ENCODE results near the gene CPNE5.

Gene CPNE5

DNA sequence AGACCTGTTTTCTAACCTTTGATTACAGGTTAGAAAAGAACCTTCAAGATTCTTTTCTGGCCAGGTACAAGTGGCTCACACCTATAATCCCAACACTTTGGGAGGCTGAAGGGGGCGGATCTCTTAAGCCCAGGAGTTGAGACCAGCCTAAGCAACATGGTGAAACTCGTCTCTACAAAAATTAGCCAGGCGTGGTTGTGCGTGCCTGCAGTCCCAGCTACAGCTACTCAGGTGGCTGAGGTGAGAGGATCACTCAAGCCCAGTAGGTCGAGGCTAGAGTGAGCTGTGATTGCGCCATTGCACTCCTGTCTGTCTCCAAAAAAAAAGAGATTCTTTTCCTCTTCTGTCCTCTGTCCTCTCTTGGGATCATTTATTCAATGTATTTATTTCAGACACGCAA, 20.9 kb upstream of the CPNE5 start:
- in situ Hi-C loops (cut with HindIII; ENCODE audit: low pct_ligation_motif_present, low sequenced_read_pairs) = no loop called here
- peaks cover 11% of the 10 kb centered on the region for H3K36me3 ChIP-seq (replicated peaks)
- no peaks in the 10 kb centered on the region for H3K27me3 ChIP-seq (replicated peaks)

GRCh38 chr6:36858407-36858981, 19.2 kb upstream of the CPNE5 start:
- no peak for TF ChIP-seq CTCF (IDR thresholded peaks at IDR 0.05; ENCODE audit: low read depth, low read length, missing control alignments)
- Histone ChIP-seq H3K27me3 (replicated peaks) (no peaks in the 10 kb centered on the region), H3K4me3 (ENCODE audit: low read depth, low read length) (no peak overlapping the region), H3K36me3 (replicated peaks) (peaks cover 9% of the 10 kb centered on the region), H3K27ac (no peak overlapping the region)
- no peak for DNase-seq
- in situ Hi-C loops (cut with HindIII; ENCODE audit: low pct_ligation_motif_present, low sequenced_read_pairs) = no loop called here

More for the DNA sequence above, 20.9 kb upstream of the CPNE5 start:
- Histone ChIP-seq H3K4me3 (ENCODE audit: low read depth, low read length) (no peak overlapping the region), H3K27ac (no peak overlapping the region)
- no peak for TF ChIP-seq CTCF (IDR thresholded peaks at IDR 0.05; ENCODE audit: low read depth, low read length, missing control alignments)
- no peak for DNase-seq

DNA sequence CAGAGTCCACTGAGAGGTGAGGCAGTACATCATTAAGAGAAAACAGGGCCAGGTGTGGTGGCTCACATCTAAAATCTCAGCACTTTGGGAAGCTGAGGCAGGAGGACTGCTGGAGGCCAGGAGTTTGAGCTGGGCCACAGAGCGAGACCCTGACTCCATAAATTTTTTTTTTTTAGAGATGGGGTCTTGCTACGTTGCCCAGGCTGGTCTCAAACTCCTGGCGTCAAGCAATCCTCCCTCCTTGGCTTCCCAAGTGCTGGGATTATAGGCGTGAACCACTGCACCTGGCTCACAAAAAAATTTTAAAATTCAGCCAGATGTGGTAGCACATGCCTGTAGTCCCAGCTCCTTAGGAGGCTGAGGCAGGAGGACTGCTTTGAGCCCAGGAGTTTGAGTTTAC, 18.1 kb upstream of the CPNE5 start:
- no peak for DNase-seq
- no peaks in the 10 kb centered on the region for H3K27me3 ChIP-seq (replicated peaks)
- in situ Hi-C loops (cut with HindIII; ENCODE audit: low pct_ligation_motif_present, low sequenced_read_pairs) = no loop called here
- no peak overlapping the region for H3K4me3 ChIP-seq (ENCODE audit: low read depth, low read length)
- H3K36me3 ChIP-seq (replicated peaks) = peaks cover 4% of the 10 kb centered on the region
- no peak overlapping the region for H3K27ac ChIP-seq
- no peak for TF ChIP-seq CTCF (IDR thresholded peaks at IDR 0.05; ENCODE audit: low read depth, low read length, missing control alignments)

GRCh38 chr6:36856277-36856676, 17.0 kb upstream of the CPNE5 start:
- in situ Hi-C loops (cut with HindIII; ENCODE audit: low pct_ligation_motif_present, low sequenced_read_pairs) = no loop called here
- H3K27me3 ChIP-seq (replicated peaks) = no peaks in the 10 kb centered on the region
- no peak overlapping the region for H3K4me3 ChIP-seq (ENCODE audit: low read depth, low read length)
- no peak for TF ChIP-seq CTCF (IDR thresholded peaks at IDR 0.05; ENCODE audit: low read depth, low read length, missing control alignments)
- peak overlapping the region; percentile 11 for H3K27ac ChIP-seq
- DNase-seq = no peak
- H3K36me3 ChIP-seq (replicated peaks) = peaks cover 4% of the 10 kb centered on the region

- Histone ChIP-seq H3K36me3 (replicated peaks) (peaks cover 4% of the 10 kb centered on the region), H3K27ac (peak overlapping the region; percentile 11), H3K4me3 (ENCODE audit: low read depth, low read length) (no peak overlapping the region), H3K27me3 (replicated peaks) (no peaks in the 10 kb centered on the region)
- in situ Hi-C loops (cut with HindIII; ENCODE audit: low pct_ligation_motif_present, low sequenced_read_pairs) = no loop called here
- no peak for TF ChIP-seq CTCF (IDR thresholded peaks at IDR 0.05; ENCODE audit: low read depth, low read length, missing control alignments)
- peak; percentile 63 for DNase-seq
Measured at GRCh38 chr6:36855750-36856149, 16.5 kb upstream of the CPNE5 start.

- peak; percentile 69 for DNase-seq
- Histone ChIP-seq H3K27ac (peak overlapping the region; percentile 81), H3K36me3 (replicated peaks) (peaks cover 4% of the 10 kb centered on the region), H3K27me3 (replicated peaks) (no peaks in the 10 kb centered on the region), H3K4me3 (ENCODE audit: low read depth, low read length) (no peak overlapping the region)
- TF ChIP-seq CTCF (IDR thresholded peaks at IDR 0.05; ENCODE audit: low read depth, low read length, missing control alignments) = no peak
- in situ Hi-C loops (cut with HindIII; ENCODE audit: low pct_ligation_motif_present, low sequenced_read_pairs) = no loop called here
Measured at GRCh38 chr6:36853325-36853724, 14.1 kb upstream of the CPNE5 start.

Data from brain microvascular endothelial cell (primary cell).